Esophagus squamous epithelium (tissue), 5 donors: ENCODE measurements around the gene COQ9. TPM values are rescaled to one million over a fixed set of nuclear protein-coding genes. Genes with fewer than 3 reads are reported as not detected.
A peak's percentile ranks its signal among the peaks of the same experiment; 100 is the strongest.

Experiments
- DNase-seq: peaks from one replicate; lab custom pipeline; 2025; lab: John Stamatoyannopoulos, UW
- H3K27ac ChIP-seq, 4 donors: fragments of 200-600 bp; sonication (generic); one replicate each; pipeline ENCODE4 v1.5.1; 2016 to 2019; ENCODE audit warnings: mild to moderate bottlenecking in 1 of 4
- H3K27me3 ChIP-seq, 4 donors: fragments of 200-600 bp; sonication (generic); 1 replicate in 3 of 4; 2 replicates in 1 of 4; pipeline versions ENCODE4 v1.5.1 to v1.6.0; 2017 to 2021; ENCODE audit warnings: antibody characterized with exemption in 1 of 4
- H3K36me3 ChIP-seq, 3 donors: fragments of 200-600 bp; sonication (generic); one replicate each; pipeline ENCODE4 v1.5.1; 2016 to 2019
- H3K4me1 ChIP-seq, 3 donors: fragments of 200-600 bp; sonication (generic); one replicate each; pipeline ENCODE4 v1.5.1; 2017 to 2019
- H3K4me3 ChIP-seq, 4 donors: fragments of 200-600 bp; sonication (generic); 1 replicate in 3 of 4; 2 replicates in 1 of 4; pipeline ENCODE4 v1.5.1; 2016 to 2019; ENCODE audit warnings: mild to moderate bottlenecking in 2 of 4, moderate library complexity in 1 of 4
- H3K9me3 ChIP-seq, 3 donors: fragments of 200-600 bp; sonication (generic); one replicate each; pipeline ENCODE4 v1.5.1; 2016 to 2019
- POLR2A ChIP-seq, 4 donors: fragments of 450-650 bp; IDR thresholded peaks; one replicate each; pipeline ENCODE4 v1.6.1; 2017; ENCODE audit warnings: antibody characterized with exemption in 4 of 4, mild to moderate bottlenecking in 4 of 4, moderate library complexity in 3 of 4
- whole genome bisulfite sequencing, 2 donors: methylation state at CpG; one replicate each; pipeline ENCODE4 v1.1.5; 2018; 5-methylcytosine and 5-hydroxymethylcytosine counted together
- intact Hi-C: fragments of 100-400 bp; cut with DNase I; formaldehyde crosslinking; loops from one replicate; pipeline ENCODE4 v1.15.0; 2022
- total RNA-seq, 4 donors: library from RNA; depleted of rRNA; stranded (reverse); fragments of >200 nt; gene quantifications; one replicate each; pipeline ENCODE4 v1.1.0, GENCODE V29; 2016
- TF ChIP-seq, protein P1 (sequence below), 6 experiments: fragments of 450-650 bp in 4 of 6; fragments of 200-600 bp in 2 of 6; sonication (generic) in 2 of 6; IDR thresholded peaks; one replicate each; pipeline ENCODE4 v1.5.1; 2016 to 2019; ENCODE audit warnings: antibody characterized with exemption in 6 of 6, mild to moderate bottlenecking in 4 of 6, moderate library complexity in 4 of 6
- donor health status: DM: yes; HTN: yes; CAD: no.

Gene COQ9
- total RNA-seq, 4 donors from 2014 or later = 43.6 to 62.0 (median 53.4) TPM

DNA sequence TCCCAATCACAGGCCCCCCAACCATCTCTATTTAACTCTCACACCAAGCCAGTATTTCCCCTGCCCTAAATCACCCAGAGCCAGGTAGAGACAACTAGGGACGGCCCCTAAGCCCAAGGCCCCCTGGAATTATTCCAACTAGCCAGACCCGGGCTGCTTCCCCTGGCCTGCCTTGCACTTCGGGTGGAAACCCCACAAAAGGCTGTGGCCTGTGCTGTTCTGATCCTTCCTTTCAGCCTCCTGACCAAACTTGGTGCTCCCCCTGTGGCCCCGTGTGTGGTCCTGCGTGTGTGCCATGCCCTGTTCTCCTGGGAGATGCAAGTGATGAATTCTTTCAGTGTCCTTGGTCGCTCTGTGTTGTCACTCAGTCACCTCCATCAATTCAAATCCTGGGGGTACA is 27.8 kb upstream of the COQ9 start:
- Histone ChIP-seq H3K27me3 (no peaks in the 10 kb centered on the region), H3K4me3 (no peak overlapping the region), H3K4me1 (peaks cover 25 to 47% (median 32%) of the 10 kb centered on the region in 3 donors), H3K36me3 (no peaks in the 10 kb centered on the region), H3K9me3 (no peaks in the 10 kb centered on the region), H3K27ac (peak overlapping the region in 3 of 4 donors; percentile 23 to 29 (median 25))
- 57 to 61% methylated on average over 6 of the region's 6 CpGs for WGBS, 2 donors
- no peak for DNase-seq
- TF ChIP-seq POLR2A (IDR thresholded peaks at IDR 0.05) = no peak
- TF ChIP-seq, protein P1, sequence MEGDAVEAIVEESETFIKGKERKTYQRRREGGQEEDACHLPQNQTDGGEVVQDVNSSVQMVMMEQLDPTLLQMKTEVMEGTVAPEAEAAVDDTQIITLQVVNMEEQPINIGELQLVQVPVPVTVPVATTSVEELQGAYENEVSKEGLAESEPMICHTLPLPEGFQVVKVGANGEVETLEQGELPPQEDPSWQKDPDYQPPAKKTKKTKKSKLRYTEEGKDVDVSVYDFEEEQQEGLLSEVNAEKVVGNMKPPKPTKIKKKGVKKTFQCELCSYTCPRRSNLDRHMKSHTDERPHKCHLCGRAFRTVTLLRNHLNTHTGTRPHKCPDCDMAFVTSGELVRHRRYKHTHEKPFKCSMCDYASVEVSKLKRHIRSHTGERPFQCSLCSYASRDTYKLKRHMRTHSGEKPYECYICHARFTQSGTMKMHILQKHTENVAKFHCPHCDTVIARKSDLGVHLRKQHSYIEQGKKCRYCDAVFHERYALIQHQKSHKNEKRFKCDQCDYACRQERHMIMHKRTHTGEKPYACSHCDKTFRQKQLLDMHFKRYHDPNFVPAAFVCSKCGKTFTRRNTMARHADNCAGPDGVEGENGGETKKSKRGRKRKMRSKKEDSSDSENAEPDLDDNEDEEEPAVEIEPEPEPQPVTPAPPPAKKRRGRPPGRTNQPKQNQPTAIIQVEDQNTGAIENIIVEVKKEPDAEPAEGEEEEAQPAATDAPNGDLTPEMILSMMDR (IDR thresholded peaks at IDR 0.05) = no peak
- intact Hi-C loops = no loop called here

DNA sequence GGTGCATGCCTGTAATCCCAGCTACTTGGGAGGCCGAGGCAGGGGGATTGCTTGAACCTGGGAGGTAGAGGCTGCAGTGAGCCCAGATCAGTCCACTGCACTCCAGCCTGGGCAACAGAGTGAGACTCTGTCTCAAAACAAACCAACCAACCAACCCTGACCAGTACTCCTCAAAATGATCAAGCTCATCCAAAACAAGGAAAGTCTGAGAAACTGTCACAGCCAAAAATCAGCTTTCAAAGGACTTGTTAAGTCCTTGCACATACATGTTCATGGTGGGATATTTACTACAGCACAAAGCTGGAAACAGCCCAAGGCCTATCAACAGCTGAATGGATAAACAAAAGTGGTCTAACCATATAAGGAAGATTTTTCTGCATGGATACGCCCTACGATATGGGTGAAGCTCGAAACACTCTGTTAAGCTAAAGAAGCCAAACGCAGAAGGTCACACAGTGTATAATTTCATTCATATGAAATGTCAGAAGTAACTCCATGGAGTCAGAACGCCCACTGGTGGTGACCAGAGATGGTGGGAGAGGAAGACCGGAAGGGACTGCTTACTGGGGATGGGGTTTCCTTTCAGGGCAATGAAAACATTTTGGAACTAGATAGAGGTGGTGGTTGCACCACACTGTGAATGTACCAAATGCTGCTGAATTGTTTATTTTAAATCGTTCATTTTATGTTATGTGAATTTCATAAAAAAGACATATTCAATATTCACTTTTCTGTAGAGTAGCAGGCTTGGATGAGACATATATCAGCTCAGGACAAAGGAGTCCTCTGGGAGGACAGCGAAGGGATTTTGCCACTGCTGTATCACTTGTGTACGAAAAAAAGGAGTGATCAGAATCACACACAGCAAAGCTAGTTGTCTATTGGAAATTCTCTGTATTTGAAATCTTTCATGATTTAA is 25.0 kb upstream of the COQ9 start:
- no peak for DNase-seq
- no peak overlapping the region for H3K4me3 ChIP-seq
- peaks cover 0 to 3% (median 0%) of the 10 kb centered on the region in 3 donors for H3K36me3 ChIP-seq
- peaks cover 16 to 48% (median 25%) of the 10 kb centered on the region in 3 donors for H3K4me1 ChIP-seq
- intact Hi-C loops = no loop called here
- H3K27me3 ChIP-seq = no peaks in the 10 kb centered on the region
- H3K9me3 ChIP-seq = no peaks in the 10 kb centered on the region
- 27 to 30% methylated on average over 10 of the region's 10 CpGs for WGBS, 2 donors
- no peak for TF ChIP-seq POLR2A (IDR thresholded peaks at IDR 0.05)
- TF ChIP-seq, protein P1 (IDR thresholded peaks at IDR 0.05) = peak; percentile 28 to 61 (median 54)
- peak overlapping the region in 3 of 4 donors; percentile 22 to 62 (median 39) for H3K27ac ChIP-seq

DNA sequence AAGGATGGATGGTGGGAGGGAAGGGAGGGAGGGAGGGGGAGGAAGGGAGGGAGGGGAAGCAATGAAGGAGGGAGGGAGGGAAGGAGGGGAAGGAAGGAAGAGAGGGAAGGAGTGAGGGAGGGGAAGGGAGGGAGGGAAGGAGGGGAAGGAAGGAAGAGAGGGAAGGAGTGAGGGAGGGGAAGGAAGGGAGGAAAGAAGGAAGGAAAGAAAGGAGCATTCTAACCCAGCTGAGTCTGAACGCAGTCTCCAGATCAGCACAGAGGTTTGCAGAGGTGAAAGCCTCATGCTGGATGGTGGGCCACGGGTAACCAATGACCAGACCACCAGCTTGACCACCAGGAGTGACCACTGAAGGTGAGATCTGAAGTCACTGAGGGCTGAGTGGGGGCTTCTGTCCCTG is 24.1 kb upstream of the COQ9 start:
- WGBS, 2 donors = 71 to 83% methylated on average over 2 of the region's 2 CpGs
- TF ChIP-seq, protein P1 (IDR thresholded peaks at IDR 0.05) = no peak
- TF ChIP-seq POLR2A (IDR thresholded peaks at IDR 0.05) = no peak
- H3K9me3 ChIP-seq = no peaks in the 10 kb centered on the region
- peaks cover 0 to 12% (median 1%) of the 10 kb centered on the region in 3 donors for H3K36me3 ChIP-seq
- peak overlapping the region in 1 of 4 donors; percentile 10 for H3K27ac ChIP-seq
- intact Hi-C loops = no loop called here
- no peak for DNase-seq
- H3K27me3 ChIP-seq = no peaks in the 10 kb centered on the region
- peaks cover 13 to 41% (median 17%) of the 10 kb centered on the region in 3 donors for H3K4me1 ChIP-seq
- H3K4me3 ChIP-seq = no peak overlapping the region

DNA sequence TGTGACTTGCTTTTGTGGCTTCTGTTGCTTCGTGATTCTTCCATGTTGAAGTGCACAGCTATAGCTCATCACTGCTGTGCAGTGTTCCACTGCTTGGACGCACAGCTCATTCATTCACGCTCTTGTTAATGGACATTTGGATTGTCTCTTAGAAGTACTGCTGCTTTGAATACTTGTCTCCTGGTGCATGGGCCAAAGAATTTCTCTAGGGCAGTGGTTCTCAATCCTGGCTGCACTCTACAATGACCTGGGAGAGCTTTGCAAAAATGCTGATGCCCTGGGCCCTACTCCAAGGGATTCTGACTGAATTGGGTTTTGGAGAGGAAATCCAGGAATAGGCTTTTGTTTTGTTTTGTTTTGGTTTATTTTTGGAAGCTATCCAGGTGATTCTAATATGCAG is 22.7 kb upstream of the COQ9 start:
- Histone ChIP-seq H3K36me3 (peaks cover 0 to 26% (median 12%) of the 10 kb centered on the region in 3 donors), H3K27me3 (no peaks in the 10 kb centered on the region), H3K4me1 (peaks cover 4 to 27% (median 10%) of the 10 kb centered on the region in 3 donors), H3K9me3 (no peaks in the 10 kb centered on the region), H3K4me3 (no peak overlapping the region), H3K27ac (no peak overlapping the region)
- DNase-seq = no peak
- 56 to 68% methylated on average over 3 of the region's 3 CpGs for WGBS, 2 donors
- intact Hi-C loops = no loop called here
- TF ChIP-seq POLR2A (IDR thresholded peaks at IDR 0.05) = no peak
- TF ChIP-seq, protein P1 (IDR thresholded peaks at IDR 0.05) = no peak

DNA sequence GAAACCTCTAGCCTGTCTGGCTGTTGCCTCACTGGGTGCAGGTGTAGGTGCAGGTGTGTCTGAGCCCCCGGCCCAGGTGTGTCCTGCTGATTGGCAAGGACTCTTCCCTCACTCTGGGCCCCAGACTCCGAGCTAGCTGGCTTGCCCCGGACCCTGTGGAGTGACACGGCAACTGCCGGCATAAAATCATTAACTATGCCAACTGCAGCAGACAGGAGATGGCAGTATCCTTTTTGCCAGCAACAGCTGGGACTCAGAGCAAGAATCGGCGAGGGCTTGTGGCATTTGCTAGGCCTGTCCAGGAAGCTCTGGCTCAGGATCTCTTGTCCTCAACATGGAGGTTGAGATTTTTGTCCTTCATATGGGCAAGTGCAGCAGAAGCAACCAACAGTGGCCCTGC is 20.9 kb upstream of the COQ9 start:
- TF ChIP-seq, protein P1 (IDR thresholded peaks at IDR 0.05) = no peak
- TF ChIP-seq POLR2A (IDR thresholded peaks at IDR 0.05) = no peak
- no peaks in the 10 kb centered on the region for H3K9me3 ChIP-seq
- H3K27me3 ChIP-seq = no peaks in the 10 kb centered on the region
- WGBS, 2 donors = 87% methylated on average over 7 of the region's 7 CpGs; no CpG with 5 or more reads in 1 of the 2 donors
- H3K36me3 ChIP-seq = peaks cover 8 to 44% (median 27%) of the 10 kb centered on the region in 3 donors
- intact Hi-C loops = no loop called here
- DNase-seq = no peak
- H3K4me1 ChIP-seq = peaks cover 4 to 27% (median 10%) of the 10 kb centered on the region in 3 donors
- no peak overlapping the region for H3K4me3 ChIP-seq
- no peak overlapping the region for H3K27ac ChIP-seq
